Measurements from ENCODE around the gene DYNC1H1.

GRCh38 chr14:101965770-101966722, 1.7 kb downstream of the DYNC1H1 start:
- TF ChIP-seq CTCF (IDR thresholded peaks at IDR 0.05) (no peak), EZH2 (IDR thresholded peaks at IDR 0.05; ENCODE audit: borderline replicate concordance, insufficient read depth, low read depth, low read length, poor library complexity, severe bottlenecking) (no peak)
